ENCODE measurements around the gene NSG1.

- no peak for TF ChIP-seq REST (IDR thresholded peaks at IDR 0.05; ENCODE audit: insufficient replicate concordance, low read depth)
- no peak for TF ChIP-seq CTCF (IDR thresholded peaks at IDR 0.05; ENCODE audit: insufficient read depth, low read length)
- no peak for TF ChIP-seq POLR2AphosphoS5 (IDR thresholded peaks at IDR 0.05; ENCODE audit: low read depth)
- no peak for TF ChIP-seq SPI1 (IDR thresholded peaks at IDR 0.05; ENCODE audit: borderline replicate concordance, low read depth)
- no peak for TF ChIP-seq GABPA (IDR thresholded peaks at IDR 0.05; ENCODE audit: low read depth)
Observed at GRCh38 chr4:4413806-4414205, 26.9 kb downstream of the NSG1 start.
